ENCODE measurements around the gene RANBP3L. TPM values are rescaled to one million over a fixed set of nuclear protein-coding genes. Genes with fewer than 3 reads are reported as not detected.

The RANBP3L gene
- total and polyA plus RNA-seq, 5 experiments from 2014 or later, result 0.06 TPM; not detected in 4

DNA sequence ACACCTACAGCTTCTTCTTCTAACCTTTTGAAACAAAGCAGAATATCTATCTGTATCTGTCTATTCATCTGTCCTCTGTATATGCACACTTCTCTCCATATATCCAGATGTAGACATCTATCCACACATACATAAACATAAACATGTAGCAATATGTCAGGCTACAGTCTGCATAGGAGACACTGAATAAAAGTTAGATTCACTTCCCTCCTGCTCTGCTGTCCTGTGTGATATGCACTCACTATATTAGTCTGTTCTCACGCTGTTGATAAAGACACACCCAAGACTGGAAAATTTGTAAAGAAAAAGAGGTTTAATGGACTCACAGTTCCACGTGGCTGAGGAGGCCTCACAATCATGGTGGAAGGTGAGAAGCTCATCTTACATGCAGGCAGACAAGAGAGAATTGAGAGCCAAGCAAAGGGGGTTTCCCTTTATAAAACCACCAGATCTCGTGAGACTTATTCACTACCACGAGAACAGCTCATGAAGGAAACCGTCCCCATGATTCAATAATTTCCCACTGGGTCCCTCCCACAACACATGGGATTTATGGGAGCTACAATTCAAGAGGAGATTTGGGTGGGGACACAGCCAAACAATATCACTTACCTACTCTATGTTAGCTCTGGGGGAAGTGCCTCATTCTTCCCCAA is 24.1 kb downstream of the RANBP3L start:
- no peaks in the 10 kb centered on the region for H3K36me3 Mint-ChIP-seq
- no peak overlapping the region for H3K4me3 Mint-ChIP-seq
- no peak overlapping the region for H3K27ac Mint-ChIP-seq
- ATAC-seq, result no peak
- no peak for DNase-seq
- peaks cover 0 to 11% (median 0%) of the 10 kb centered on the region in 5 donors for H3K27me3 Mint-ChIP-seq
- POLR2A ChIA-PET, result no interaction called here
- no peaks in the 10 kb centered on the region for H3K4me1 Mint-ChIP-seq
- H3K9me3 Mint-ChIP-seq, result no peaks in the 10 kb centered on the region

DNA sequence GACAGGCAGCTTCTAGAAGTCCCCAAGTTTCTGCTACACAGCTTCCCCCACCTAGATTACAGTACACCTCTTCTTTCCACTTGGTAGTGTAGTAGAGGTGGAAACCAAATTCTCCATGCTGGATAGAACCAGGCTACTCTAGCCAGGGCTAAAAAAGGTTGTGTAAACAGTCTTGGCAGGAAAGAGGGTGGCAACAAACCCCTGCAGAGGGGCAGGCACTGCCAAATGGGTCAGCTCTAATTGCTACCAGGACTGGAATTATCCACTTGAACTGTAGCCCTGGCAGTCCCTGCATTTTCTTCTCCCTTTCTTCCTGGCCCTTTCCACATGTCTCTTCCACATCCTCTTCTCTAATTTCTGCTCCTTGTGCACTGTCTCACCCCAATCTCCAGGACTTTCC is 24.8 kb downstream of the RANBP3L start:
- Mint-ChIP-seq H3K27me3 (peaks cover 0 to 11% (median 0%) of the 10 kb centered on the region in 5 donors), H3K4me3 (no peak overlapping the region), H3K36me3 (no peaks in the 10 kb centered on the region), H3K9me3 (no peaks in the 10 kb centered on the region), H3K27ac (no peak overlapping the region), H3K4me1 (no peaks in the 10 kb centered on the region)
- DNase-seq (no peak), ATAC-seq (no peak)
- POLR2A ChIA-PET, result no interaction called here

DNA sequence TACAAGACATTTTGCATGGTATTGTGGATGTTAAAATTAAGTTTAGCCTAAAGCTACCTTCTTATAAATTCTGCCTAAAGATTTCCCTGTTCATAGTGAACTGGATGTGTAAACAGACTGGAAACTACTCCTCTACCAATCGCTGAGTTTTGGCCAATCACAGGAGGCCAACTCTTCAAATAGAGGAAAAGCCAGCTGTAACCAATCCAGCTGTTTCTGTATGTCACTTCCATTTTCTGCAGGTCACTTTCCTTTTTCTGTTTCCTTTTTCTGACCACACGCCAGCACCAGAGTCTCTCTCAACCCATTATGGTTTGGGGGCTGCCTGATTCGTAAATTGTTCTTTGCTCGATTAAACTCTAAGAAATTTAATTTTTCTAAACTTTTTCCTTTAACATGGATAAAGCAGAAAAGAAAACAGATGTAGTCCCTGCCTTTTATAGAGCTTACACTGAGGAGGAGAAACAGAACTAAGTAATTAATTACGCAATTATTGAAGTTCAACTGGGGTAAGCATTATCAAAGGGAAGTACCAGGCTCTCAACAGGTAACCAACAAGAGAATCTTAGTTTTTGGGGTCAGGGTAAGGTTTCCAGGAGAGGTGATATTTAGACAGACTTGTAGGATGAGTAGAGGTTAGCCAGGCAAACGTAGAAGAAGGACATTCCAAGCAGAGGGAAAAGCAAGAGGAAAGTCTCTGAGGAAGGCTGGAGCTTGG is 27.7 kb downstream of the RANBP3L start:
- no peak overlapping the region for H3K4me3 Mint-ChIP-seq
- POLR2A ChIA-PET, result no interaction called here

DNA sequence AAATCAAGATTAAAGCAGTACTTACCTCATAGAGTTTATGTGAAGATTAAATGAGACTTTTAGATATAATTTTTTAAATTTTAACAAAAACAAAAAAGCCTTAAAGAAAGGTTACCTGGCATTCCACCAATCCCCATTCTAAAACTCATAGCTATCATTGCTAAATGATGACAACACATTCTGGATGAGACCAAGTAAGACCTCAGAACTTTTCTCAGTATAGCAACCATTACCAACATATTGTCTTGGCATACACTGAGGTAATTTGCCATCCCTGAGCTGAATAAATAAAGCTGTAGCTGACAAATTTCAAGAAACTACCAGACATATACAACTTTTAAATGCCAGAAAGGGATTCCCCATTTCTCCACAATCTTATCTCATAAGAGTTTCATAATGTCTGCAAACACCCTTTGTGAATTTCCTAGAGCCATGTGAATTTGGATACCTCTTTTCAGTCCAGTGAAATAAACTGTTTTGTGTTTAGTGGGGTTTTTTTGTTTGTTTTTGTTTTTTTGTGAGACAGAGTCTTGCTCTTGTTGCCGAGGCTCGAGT is 29.5 kb downstream of the RANBP3L start:
- no peaks in the 10 kb centered on the region for H3K9me3 Mint-ChIP-seq
- H3K4me1 Mint-ChIP-seq, result no peaks in the 10 kb centered on the region
- no peak overlapping the region for H3K4me3 Mint-ChIP-seq
- POLR2A ChIA-PET, result interaction anchor here (0.7 kb wide), 1 partner anchor 29 kb away, joined by 3 read pairs; no protein-coding TSS in a partner anchor
- peaks cover 0 to 10% (median 5%) of the 10 kb centered on the region in 5 donors for H3K27me3 Mint-ChIP-seq
- no peaks in the 10 kb centered on the region for H3K36me3 Mint-ChIP-seq
- H3K27ac Mint-ChIP-seq, result no peak overlapping the region
- no peak for DNase-seq
- no peak for ATAC-seq

More for the DNA sequence above, 27.7 kb downstream of the RANBP3L start:
- no peak for ATAC-seq
- Mint-ChIP-seq H3K27me3 (peaks cover 0 to 11% (median 2%) of the 10 kb centered on the region in 5 donors), H3K36me3 (no peaks in the 10 kb centered on the region), H3K27ac (no peak overlapping the region), H3K4me1 (no peaks in the 10 kb centered on the region), H3K9me3 (no peaks in the 10 kb centered on the region)
- no peak for DNase-seq

DNA sequence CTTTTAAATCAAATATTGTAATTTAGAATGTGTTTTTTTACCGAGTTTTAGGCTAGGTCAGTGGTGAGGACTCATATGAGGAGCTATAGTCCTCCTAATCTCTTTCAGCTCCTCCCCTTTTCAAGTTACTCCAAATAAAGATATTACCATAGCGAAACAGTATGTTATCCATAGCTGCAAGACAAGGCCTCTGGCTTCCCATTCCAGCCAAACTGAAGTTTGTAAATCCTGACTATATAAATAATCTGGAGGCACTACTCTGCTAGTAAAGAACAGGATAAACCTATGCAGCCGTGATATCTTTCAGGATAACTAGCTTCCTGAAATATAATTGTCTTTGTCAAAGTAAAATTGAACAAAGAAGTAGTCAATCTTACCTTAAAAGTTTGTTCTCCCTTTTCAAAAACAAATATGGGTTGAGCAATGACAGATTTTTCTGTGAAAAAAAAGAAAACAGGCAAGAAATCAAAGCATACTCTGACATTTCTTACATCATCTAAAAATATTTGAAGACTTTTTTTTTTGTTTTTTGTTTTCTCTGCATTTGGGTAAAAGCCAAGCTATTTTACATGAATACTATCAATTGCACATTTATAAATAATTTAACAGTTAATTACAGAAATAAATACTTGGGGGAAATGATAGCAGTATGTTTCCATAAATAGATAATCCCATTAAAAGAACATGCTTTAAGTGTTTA is 30.7 kb downstream of the RANBP3L start:
- Mint-ChIP-seq H3K36me3 (no peaks in the 10 kb centered on the region), H3K27ac (no peak overlapping the region), H3K4me1 (no peaks in the 10 kb centered on the region), H3K27me3 (peaks cover 0 to 14% (median 7%) of the 10 kb centered on the region in 5 donors), H3K9me3 (no peaks in the 10 kb centered on the region), H3K4me3 (no peak overlapping the region)
- ATAC-seq (no peak), DNase-seq (no peak)
- POLR2A ChIA-PET, result interaction anchor here (0.7 kb wide), 1 partner anchor 30 kb away, joined by 3 read pairs; no protein-coding TSS in a partner anchor

DNA sequence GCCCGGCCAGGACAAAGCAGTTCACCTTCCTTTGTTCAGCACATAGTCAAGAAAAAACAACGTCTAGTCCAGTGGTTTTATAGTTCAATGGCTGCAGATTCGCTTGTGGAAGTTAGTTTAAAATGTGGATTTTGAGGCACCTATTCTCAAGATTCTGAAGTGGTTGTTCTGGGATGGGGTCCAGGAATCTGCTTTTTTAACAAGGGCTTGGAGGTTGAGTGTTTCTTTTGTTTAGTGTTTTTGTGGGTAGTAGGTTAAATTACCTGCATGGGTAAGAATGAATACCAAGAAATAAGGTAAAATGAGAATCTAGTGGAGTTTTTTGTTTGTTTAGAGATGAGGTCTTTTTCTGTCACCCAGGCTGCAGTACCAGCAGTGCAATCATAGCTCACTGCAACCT is 31.5 kb downstream of the RANBP3L start:
- Mint-ChIP-seq H3K4me1 (no peaks in the 10 kb centered on the region), H3K4me3 (no peak overlapping the region), H3K27ac (no peak overlapping the region), H3K9me3 (no peaks in the 10 kb centered on the region), H3K36me3 (no peaks in the 10 kb centered on the region), H3K27me3 (peaks cover 0 to 14% (median 7%) of the 10 kb centered on the region in 5 donors)
- POLR2A ChIA-PET, result no interaction called here
- DNase-seq, result no peak
- ATAC-seq, result no peak

DNA sequence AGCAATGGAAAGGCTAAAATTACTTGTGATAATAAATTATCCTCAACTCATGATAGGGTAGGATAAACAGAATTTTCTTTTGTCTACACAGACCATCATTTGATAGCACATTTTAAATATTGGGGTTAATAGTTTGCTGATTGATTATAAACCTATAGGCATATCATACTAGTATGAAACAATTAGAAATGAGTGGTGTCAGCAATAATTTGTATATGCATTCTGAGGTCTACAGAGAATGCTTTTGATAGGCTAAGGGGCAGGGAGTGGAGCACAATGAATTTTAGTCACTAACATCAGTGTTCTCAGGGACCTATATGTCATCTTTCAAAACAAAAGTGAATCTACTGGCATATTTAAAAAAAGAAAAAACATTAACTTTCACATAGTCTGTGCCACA is 32.2 kb downstream of the RANBP3L start:
- Mint-ChIP-seq H3K4me1 (no peaks in the 10 kb centered on the region), H3K4me3 (no peak overlapping the region), H3K27ac (no peak overlapping the region), H3K9me3 (no peaks in the 10 kb centered on the region), H3K36me3 (no peaks in the 10 kb centered on the region), H3K27me3 (peaks cover 2 to 19% (median 8%) of the 10 kb centered on the region in 5 donors)
- POLR2A ChIA-PET, result no interaction called here
- DNase-seq (no peak), ATAC-seq (no peak)

DNA sequence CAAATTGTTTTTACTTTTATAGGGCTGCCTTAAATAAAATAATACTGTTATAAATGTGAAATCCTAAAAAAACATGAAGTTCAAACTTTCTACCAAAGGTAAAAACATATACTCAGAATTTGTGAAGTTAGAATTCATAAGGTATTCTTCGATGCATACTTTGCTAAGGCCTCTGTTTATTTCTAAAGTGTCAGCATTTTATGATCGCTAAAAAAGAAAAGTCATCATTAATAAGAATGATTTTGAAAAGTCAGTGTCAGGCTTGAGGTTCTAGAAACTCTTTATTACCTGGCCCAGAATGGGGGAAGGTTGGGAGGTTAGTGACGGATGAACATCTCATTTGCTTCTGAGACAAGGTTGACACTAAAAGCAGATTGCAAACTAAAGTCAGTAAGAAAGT is 33.8 kb downstream of the RANBP3L start:
- no peak overlapping the region for H3K4me3 Mint-ChIP-seq
- H3K9me3 Mint-ChIP-seq, result no peaks in the 10 kb centered on the region
- ATAC-seq (no peak), DNase-seq (no peak)
- peaks cover 7 to 30% (median 10%) of the 10 kb centered on the region in 5 donors for H3K27me3 Mint-ChIP-seq
- POLR2A ChIA-PET, result interaction anchor here (0.7 kb wide), 1 partner anchor 205 kb away, joined by 4 read pairs; no protein-coding TSS in a partner anchor
- H3K27ac Mint-ChIP-seq, result no peak overlapping the region
- no peaks in the 10 kb centered on the region for H3K4me1 Mint-ChIP-seq
- H3K36me3 Mint-ChIP-seq, result no peaks in the 10 kb centered on the region

DNA sequence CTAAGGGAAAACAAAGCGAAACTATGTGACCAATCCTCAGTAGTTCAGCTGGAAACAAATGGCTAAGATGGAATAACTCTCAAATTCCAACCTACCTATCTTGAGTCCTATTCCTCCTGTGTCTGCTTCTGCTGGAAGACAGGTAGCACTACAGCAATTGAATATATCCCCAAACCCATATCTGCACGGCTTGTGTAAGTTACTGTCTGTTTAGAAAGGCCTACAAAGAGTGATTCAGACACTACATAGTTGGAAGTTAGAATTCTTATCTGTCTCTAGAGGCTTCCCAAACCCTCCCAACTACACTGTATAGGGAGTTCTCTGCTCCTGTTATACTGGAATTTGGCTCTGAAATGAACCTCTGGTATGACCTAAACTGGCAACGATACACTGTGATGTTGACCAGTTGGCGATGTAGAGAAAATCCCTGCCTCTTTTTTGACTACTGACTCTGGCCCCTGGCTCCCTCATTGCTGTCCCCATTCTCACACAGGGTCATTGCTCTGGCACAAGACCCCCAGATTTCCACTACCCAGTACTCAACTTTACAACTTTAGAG is 37.4 kb downstream of the RANBP3L start:
- POLR2A ChIA-PET, result no interaction called here
- no peak for ATAC-seq

DNA sequence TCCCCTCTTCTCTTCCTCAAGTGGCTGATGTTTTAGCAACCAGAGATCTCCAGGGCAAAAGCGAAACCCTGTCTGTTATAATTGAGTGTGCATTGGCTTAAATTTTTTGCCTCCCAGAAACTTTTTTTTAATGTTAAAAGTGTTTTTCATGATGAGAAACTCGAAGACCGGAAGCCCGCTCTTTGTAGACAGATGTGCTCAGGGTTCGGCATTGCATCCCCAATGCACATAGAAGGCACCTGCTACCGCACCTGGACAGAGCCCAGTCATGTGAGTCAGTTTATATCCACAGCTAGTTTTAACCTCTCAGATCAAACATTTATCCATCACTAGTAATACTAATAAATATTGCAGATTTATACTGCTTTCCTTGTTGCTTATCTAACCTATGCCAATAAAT is 40.5 kb downstream of the RANBP3L start:
- ATAC-seq (no peak), DNase-seq (no peak)
- no peaks in the 10 kb centered on the region for H3K36me3 Mint-ChIP-seq
- POLR2A ChIA-PET, result no interaction called here
- no peaks in the 10 kb centered on the region for H3K9me3 Mint-ChIP-seq
- H3K4me1 Mint-ChIP-seq, result no peaks in the 10 kb centered on the region
- H3K27ac Mint-ChIP-seq, result no peak overlapping the region
- no peak overlapping the region for H3K4me3 Mint-ChIP-seq
- peaks cover 14 to 48% (median 19%) of the 10 kb centered on the region in 5 donors for H3K27me3 Mint-ChIP-seq

More for the DNA sequence above, 37.4 kb downstream of the RANBP3L start:
- Mint-ChIP-seq H3K27ac (no peak overlapping the region), H3K36me3 (no peaks in the 10 kb centered on the region), H3K9me3 (no peaks in the 10 kb centered on the region), H3K27me3 (peaks cover 14 to 53% (median 21%) of the 10 kb centered on the region in 5 donors), H3K4me3 (no peak overlapping the region), H3K4me1 (no peaks in the 10 kb centered on the region)
- no peak for DNase-seq

- no peak for ATAC-seq
- no peaks in the 10 kb centered on the region for H3K9me3 Mint-ChIP-seq
- H3K27ac Mint-ChIP-seq, result no peak overlapping the region
- H3K4me1 Mint-ChIP-seq, result no peaks in the 10 kb centered on the region
- no peak for DNase-seq
- no peak overlapping the region for H3K4me3 Mint-ChIP-seq
- H3K36me3 Mint-ChIP-seq, result no peaks in the 10 kb centered on the region
- POLR2A ChIA-PET, result no interaction called here
- peaks cover 0 to 5% (median 0%) of the 10 kb centered on the region in 5 donors for H3K27me3 Mint-ChIP-seq
Measured at GRCh38 chr5:36253575-36253974, 48.1 kb downstream of the RANBP3L start.

DNA sequence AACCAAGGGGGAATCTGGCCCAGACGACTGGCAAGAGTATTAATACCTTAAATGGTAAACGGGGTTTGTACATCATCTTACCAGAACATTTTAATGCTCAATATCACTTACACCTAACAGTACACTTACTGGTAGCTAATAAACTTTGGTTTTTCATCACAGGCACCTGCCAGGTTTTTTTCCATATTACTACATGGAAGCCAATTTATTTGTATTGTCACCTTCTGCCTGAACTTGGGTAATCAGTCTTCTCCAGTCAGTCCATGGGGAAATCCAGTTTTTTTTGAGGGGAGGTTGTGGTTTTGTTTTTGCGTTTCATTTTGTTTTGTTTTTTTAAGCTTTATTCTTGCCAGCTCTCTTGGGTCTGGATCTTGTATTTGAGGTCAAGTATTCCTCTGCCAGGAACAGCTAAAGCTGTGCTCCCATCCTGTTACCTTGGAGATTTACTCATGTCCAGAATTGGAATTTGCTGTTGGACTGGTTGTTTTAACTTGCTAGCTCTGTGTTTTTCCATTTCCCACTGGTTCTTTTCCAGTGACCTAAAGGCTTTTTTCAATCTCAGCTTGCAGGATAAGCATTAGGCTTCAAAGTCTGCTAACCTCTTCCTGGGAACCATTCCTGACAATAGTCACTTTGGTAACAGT is 48.9 kb downstream of the RANBP3L start:
- no peaks in the 10 kb centered on the region for H3K4me1 Mint-ChIP-seq
- H3K9me3 Mint-ChIP-seq, result no peaks in the 10 kb centered on the region
- no peak for ATAC-seq
- DNase-seq, result no peak
- peaks cover 0 to 5% (median 0%) of the 10 kb centered on the region in 5 donors for H3K27me3 Mint-ChIP-seq
- POLR2A ChIA-PET, result no interaction called here
- H3K4me3 Mint-ChIP-seq, result no peak overlapping the region
- no peaks in the 10 kb centered on the region for H3K36me3 Mint-ChIP-seq
- H3K27ac Mint-ChIP-seq, result no peak overlapping the region

Measured in naive thymus-derived CD8-positive, alpha-beta T cell (primary cell).